ENCODE results near the gene ATP1A1. TPM values are rescaled to one million over a fixed set of nuclear protein-coding genes. Genes with fewer than 3 reads are reported as not detected.

The ATP1A1 gene
- total RNA-seq, 1 donor from 2014 or later: 240 TPM

DNA sequence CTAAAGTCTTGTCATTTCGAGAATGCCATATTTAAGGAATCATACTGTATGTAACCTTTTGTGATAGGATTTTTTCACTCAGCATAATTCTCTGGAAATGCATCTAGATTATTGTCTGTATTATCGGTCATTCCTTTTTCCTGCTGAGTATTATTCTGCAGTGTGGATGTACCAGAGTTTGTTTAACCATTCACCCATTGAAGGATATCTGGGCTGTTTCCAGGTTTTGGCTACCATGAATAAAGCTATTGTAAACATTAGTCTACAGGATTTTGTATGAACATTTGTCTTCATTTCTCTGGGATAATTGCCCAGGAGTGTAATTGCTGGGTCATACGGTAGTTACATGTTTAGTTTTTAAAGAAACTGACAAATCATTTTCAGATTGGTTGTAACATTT, 61.8 kb downstream of the ATP1A1 start:
- Mint-ChIP-seq H3K4me3 (no peak overlapping the region), H3K27me3 (ENCODE audit: insufficient read depth) (peaks cover 14% of the 10 kb centered on the region), H3K9me3 (no peaks in the 10 kb centered on the region), H3K36me3 (ENCODE audit: low read depth) (no peaks in the 10 kb centered on the region), H3K27ac (no peak overlapping the region), H3K4me1 (ENCODE audit: low read depth) (no peaks in the 10 kb centered on the region)
- DNase-seq (ENCODE audit: low spot score): no peak
- intact Hi-C loops (cut with micrococcal nuclease): no loop called here

DNA sequence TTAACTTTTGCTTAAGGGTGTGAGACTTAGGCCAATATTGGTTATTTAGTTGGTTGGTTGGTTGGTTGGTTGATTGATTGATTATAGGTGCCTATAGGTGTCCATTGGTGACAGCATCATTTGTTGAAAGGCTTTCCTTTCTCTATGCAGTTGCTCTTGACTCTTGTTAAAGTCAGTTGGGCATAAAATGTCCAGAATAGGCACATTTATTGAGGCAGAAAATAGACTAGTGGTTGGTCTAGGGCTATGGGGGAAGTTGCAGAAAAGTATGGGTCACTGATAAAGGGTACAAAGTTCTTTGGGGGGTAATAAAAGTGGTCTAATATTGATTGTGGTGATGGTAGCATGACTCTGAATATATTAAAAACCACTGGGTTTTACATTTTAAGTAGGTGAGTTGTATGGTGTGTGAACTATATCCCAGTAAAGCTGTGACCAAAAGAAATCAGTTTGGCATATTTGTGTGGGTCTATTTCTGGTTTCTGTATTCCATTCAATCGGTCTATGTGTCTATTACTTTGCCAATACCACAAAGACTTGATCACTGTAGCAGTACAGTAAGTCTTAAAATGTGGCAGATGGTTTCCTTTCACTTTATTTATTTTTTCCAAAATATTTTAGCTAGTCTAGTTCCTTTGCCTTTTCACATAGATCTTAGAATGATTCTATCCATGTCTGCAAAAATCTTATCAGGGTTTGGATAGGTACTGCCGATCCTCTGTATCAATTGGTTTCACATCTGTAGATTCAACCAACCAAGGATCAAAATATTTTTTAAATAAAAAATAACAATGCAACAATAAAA, 63.0 kb downstream of the ATP1A1 start:
- intact Hi-C loops (cut with micrococcal nuclease): loop anchor here (1.0 to 2.0 kb wide), 2 partner anchors 17 to 57 kb away; no protein-coding TSS in a partner anchor
- H3K27me3 Mint-ChIP-seq (ENCODE audit: insufficient read depth): peaks cover 16% of the 10 kb centered on the region
- H3K27ac Mint-ChIP-seq: peak overlapping the region; percentile 1

DNA sequence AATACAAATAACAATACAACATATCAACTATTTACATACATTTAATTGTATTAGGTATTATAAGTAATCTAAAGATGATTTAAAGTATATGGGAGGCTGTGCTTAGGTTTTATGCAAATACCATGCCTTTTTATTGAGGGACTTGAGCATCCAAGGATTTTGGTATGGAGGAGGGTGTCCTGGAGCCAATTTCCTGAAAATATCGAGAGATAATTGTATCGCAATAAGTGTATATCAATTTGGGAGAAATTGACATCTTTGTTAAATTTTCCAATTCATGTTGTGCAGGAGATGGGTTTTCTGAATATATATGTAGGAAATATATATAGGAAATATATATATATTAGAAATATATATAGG, 63.5 kb downstream of the ATP1A1 start:
- Mint-ChIP-seq H3K27ac (no peak overlapping the region), H3K36me3 (ENCODE audit: low read depth) (no peaks in the 10 kb centered on the region), H3K27me3 (ENCODE audit: insufficient read depth) (peaks cover 19% of the 10 kb centered on the region), H3K4me1 (ENCODE audit: low read depth) (no peaks in the 10 kb centered on the region), H3K4me3 (no peak overlapping the region), H3K9me3 (no peaks in the 10 kb centered on the region)
- intact Hi-C loops (cut with micrococcal nuclease): loop anchor here (1.0 to 2.0 kb wide), 2 partner anchors 17 to 58 kb away; no protein-coding TSS in a partner anchor
- no peak for DNase-seq (ENCODE audit: low spot score)

More for the DNA sequence above, 63.0 kb downstream of the ATP1A1 start:
- H3K9me3 Mint-ChIP-seq: no peaks in the 10 kb centered on the region
- no peaks in the 10 kb centered on the region for H3K36me3 Mint-ChIP-seq (ENCODE audit: low read depth)
- no peak overlapping the region for H3K4me3 Mint-ChIP-seq
- H3K4me1 Mint-ChIP-seq (ENCODE audit: low read depth): no peaks in the 10 kb centered on the region
- DNase-seq (ENCODE audit: low spot score): no peak

DNA sequence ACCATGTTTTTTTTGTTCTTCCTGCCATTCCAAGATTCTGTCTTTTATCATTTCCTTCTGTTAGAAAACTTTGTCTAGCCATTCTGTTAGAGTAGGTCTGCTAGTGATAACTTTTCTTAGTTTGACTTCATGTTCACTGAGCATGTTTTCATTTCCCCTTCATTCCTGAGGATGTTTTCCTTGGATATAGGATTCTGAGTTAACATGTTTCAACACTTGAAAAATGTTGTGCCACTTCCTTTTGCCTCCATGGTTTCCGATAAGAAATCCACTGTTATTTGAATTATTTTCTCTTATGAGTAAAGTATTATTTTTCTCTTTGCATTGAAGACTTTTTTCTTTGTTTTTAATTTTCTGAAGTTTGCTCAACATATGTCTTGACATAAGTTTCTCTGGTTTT, 66.7 kb downstream of the ATP1A1 start:
- Mint-ChIP-seq H3K4me3 (no peak overlapping the region), H3K9me3 (no peaks in the 10 kb centered on the region), H3K27me3 (ENCODE audit: insufficient read depth) (peaks cover 26% of the 10 kb centered on the region), H3K4me1 (ENCODE audit: low read depth) (no peaks in the 10 kb centered on the region), H3K27ac (no peak overlapping the region), H3K36me3 (ENCODE audit: low read depth) (no peaks in the 10 kb centered on the region)
- intact Hi-C loops (cut with micrococcal nuclease): no loop called here
- DNase-seq (ENCODE audit: low spot score): no peak

GRCh38 chr1:116440731-116441130, 67.7 kb downstream of the ATP1A1 start:
- Mint-ChIP-seq H3K4me1 (ENCODE audit: low read depth) (no peaks in the 10 kb centered on the region), H3K36me3 (ENCODE audit: low read depth) (no peaks in the 10 kb centered on the region), H3K27ac (no peak overlapping the region), H3K27me3 (ENCODE audit: insufficient read depth) (peaks cover 28% of the 10 kb centered on the region), H3K9me3 (no peaks in the 10 kb centered on the region), H3K4me3 (no peak overlapping the region)
- no peak for DNase-seq (ENCODE audit: low spot score)
- intact Hi-C loops (cut with micrococcal nuclease): no loop called here

DNA sequence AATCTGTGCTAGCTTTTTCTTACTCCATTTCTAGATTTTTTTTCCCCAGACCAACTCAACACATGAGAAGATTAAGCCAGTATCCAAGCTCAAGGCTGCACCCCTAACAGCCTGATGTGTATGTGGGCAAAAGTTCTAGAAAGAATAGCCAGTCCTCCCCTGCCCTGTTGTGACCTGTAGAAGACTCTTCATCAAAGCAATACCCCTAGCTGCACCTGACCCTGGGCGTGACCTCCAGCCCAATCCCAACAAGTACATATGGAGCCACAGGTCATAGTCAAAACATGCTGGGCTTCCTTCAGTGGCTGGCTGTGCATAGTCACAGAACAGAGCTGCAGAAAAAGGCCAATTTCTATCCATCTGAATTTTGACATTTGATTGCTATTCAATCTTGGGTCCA, 72.5 kb downstream of the ATP1A1 start:
- DNase-seq (ENCODE audit: low spot score): no peak
- Mint-ChIP-seq H3K36me3 (ENCODE audit: low read depth) (no peaks in the 10 kb centered on the region), H3K4me3 (no peak overlapping the region), H3K27me3 (ENCODE audit: insufficient read depth) (peaks cover 15% of the 10 kb centered on the region), H3K4me1 (ENCODE audit: low read depth) (no peaks in the 10 kb centered on the region), H3K9me3 (no peaks in the 10 kb centered on the region), H3K27ac (no peak overlapping the region)
- intact Hi-C loops (cut with micrococcal nuclease): no loop called here

GRCh38 chr1:116446686-116447085, 73.6 kb downstream of the ATP1A1 start:
- intact Hi-C loops (cut with micrococcal nuclease): no loop called here
- H3K36me3 Mint-ChIP-seq (ENCODE audit: low read depth): no peaks in the 10 kb centered on the region
- no peaks in the 10 kb centered on the region for H3K9me3 Mint-ChIP-seq
- no peak overlapping the region for H3K4me3 Mint-ChIP-seq
- peaks cover 11% of the 10 kb centered on the region for H3K27me3 Mint-ChIP-seq (ENCODE audit: insufficient read depth)
- no peak overlapping the region for H3K27ac Mint-ChIP-seq
- H3K4me1 Mint-ChIP-seq (ENCODE audit: low read depth): no peaks in the 10 kb centered on the region
- no peak for DNase-seq (ENCODE audit: low spot score)

DNA sequence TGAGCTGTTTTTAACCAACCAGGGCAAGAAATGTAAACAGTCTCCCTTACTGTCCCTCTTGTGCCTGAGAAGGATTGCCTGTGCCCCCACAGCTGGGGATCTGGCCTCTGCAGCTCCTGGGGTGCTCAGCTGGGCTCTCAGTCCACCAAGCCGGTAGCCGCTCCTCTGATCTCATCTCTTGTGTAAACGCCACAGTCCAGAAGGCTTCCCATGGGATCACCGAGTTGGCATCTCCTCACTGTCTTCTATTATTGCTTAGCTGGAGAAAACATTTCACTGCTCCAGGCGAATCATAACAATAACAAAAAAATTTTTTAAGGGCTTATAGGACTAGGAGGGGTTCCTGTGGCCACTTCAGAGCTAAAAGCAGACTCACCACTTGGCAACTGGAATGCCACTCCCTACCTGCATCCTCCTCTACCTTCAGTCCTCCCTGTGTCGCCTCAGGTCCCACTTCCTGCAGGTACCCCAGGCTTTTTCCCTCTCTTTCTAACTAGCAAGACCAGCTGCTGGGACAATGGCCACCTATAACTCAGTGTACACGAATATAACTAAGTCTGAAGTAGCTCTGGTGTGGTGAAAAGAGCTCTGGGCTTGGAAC, 75.8 kb downstream of the ATP1A1 start:
- H3K27ac Mint-ChIP-seq: no peak overlapping the region

GRCh38 chr1:116449578-116449977, 76.5 kb downstream of the ATP1A1 start:
- no peaks in the 10 kb centered on the region for H3K9me3 Mint-ChIP-seq

More for the DNA sequence above, 75.8 kb downstream of the ATP1A1 start:
- no peaks in the 10 kb centered on the region for H3K36me3 Mint-ChIP-seq (ENCODE audit: low read depth)
- DNase-seq (ENCODE audit: low spot score): no peak
- H3K4me3 Mint-ChIP-seq: no peak overlapping the region
- intact Hi-C loops (cut with micrococcal nuclease): no loop called here
- no peaks in the 10 kb centered on the region for H3K9me3 Mint-ChIP-seq
- no peaks in the 10 kb centered on the region for H3K4me1 Mint-ChIP-seq (ENCODE audit: low read depth)
- H3K27me3 Mint-ChIP-seq (ENCODE audit: insufficient read depth): peaks cover 7% of the 10 kb centered on the region

DNA sequence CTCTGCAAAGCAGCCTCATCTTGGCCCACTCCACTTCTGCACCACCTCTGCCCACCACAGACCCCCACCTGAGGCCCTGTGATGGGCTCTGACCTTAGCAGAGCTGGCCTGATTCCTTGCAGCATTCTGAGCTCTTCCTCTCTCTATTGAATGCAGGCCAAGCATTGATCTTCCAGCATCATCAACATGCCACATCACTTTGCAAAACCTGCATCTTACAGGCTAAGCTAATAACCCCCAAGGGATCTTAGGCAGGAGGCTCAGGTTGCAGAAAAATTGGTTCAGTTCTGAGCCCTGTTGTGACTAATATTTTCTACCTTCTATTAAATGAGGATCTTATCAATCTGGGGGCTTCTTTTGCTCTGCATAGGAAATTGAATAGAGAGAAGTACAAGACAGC, 78.7 kb downstream of the ATP1A1 start:
- Mint-ChIP-seq H3K27me3 (ENCODE audit: insufficient read depth) (peaks cover 3% of the 10 kb centered on the region), H3K27ac (no peak overlapping the region), H3K4me3 (no peak overlapping the region), H3K9me3 (no peaks in the 10 kb centered on the region), H3K4me1 (ENCODE audit: low read depth) (no peaks in the 10 kb centered on the region), H3K36me3 (ENCODE audit: low read depth) (no peaks in the 10 kb centered on the region)
- intact Hi-C loops (cut with micrococcal nuclease): no loop called here
- DNase-seq (ENCODE audit: low spot score): no peak

More at GRCh38 chr1:116449578-116449977, 76.5 kb downstream of the ATP1A1 start:
- Mint-ChIP-seq H3K4me3 (no peak overlapping the region), H3K36me3 (ENCODE audit: low read depth) (no peaks in the 10 kb centered on the region), H3K27ac (no peak overlapping the region), H3K4me1 (ENCODE audit: low read depth) (no peaks in the 10 kb centered on the region), H3K27me3 (ENCODE audit: insufficient read depth) (peaks cover 5% of the 10 kb centered on the region)
- intact Hi-C loops (cut with micrococcal nuclease): no loop called here
- DNase-seq (ENCODE audit: low spot score): no peak

- intact Hi-C loops (cut with micrococcal nuclease): no loop called here
- no peaks in the 10 kb centered on the region for H3K9me3 Mint-ChIP-seq
- no peak for DNase-seq (ENCODE audit: low spot score)
- H3K27ac Mint-ChIP-seq: no peak overlapping the region
- no peaks in the 10 kb centered on the region for H3K36me3 Mint-ChIP-seq (ENCODE audit: low read depth)
- H3K4me1 Mint-ChIP-seq (ENCODE audit: low read depth): no peaks in the 10 kb centered on the region
- H3K27me3 Mint-ChIP-seq (ENCODE audit: insufficient read depth): peaks cover 3% of the 10 kb centered on the region
- no peak overlapping the region for H3K4me3 Mint-ChIP-seq
These were observed 80.4 kb downstream of the ATP1A1 start for GRCh38 chr1:116453481-116453880.

GRCh38 chr1:116453906-116454305, 80.9 kb downstream of the ATP1A1 start:
- no peak overlapping the region for H3K4me3 Mint-ChIP-seq
- intact Hi-C loops (cut with micrococcal nuclease): no loop called here
- no peak overlapping the region for H3K27ac Mint-ChIP-seq

More at GRCh38 chr1:116453906-116454305, 80.9 kb downstream of the ATP1A1 start:
- H3K4me1 Mint-ChIP-seq (ENCODE audit: low read depth): no peaks in the 10 kb centered on the region
- H3K27me3 Mint-ChIP-seq (ENCODE audit: insufficient read depth): peaks cover 3% of the 10 kb centered on the region
- DNase-seq (ENCODE audit: low spot score): no peak
- H3K9me3 Mint-ChIP-seq: no peaks in the 10 kb centered on the region
- H3K36me3 Mint-ChIP-seq (ENCODE audit: low read depth): no peaks in the 10 kb centered on the region
